Measurements from ENCODE around the gene RFX8. TPM values are rescaled to one million over a fixed set of nuclear protein-coding genes. Genes with fewer than 3 reads are reported as not detected.

The RFX8 gene
- total and polyA plus RNA-seq, 9 of the 15 experiments (the other 6 are each of a cell fraction or from before 2014, with no cell fraction given), result not detected

DNA sequence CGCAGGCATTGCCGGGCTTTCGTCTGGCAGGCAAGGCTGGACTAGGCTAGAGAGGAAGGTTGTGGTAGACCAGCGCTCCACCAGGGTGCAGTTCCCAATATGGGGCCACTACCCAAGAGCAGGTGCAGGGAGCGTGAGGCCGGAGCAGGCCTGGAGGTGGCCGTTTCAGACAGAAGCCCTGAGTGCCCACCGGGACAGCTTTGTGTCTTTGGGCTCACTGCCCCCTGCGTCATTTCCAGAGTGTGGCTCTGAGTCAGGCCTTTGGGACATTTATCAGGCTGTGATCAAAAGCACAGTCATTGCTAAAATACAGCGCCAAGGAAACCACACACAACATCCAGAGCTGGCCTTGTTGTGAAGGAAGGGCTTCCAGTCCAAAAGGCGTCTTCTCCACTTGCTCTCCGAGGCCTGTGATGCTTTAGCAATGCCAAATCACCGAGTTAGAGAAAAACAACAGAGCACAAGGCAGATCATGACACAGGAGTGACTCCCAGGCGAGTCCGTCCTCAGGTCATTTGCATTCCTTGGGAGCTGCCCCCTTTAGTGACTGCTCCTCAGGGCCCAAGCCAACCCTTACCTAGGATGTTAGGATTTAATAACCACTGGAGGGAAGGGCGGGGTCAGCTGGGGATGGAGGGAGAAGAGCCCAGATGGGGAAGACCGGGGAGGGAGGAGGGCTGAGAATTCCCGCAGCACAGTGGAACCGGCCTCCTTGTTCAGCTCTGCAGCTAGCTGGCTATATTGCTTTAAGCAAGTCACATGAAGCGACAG lies 42.3 kb downstream of the RFX8 start:
- ChIA-PET POLR2A (interaction anchor here (0.6 kb wide), 1 partner anchor 10 kb away, joined by 3 read pairs; no protein-coding TSS in a partner anchor), CTCF (ENCODE audit: low intra/inter-chr PET ratio) (no interaction called here)
- no peak overlapping the region for H3K4me3 ChIP-seq
- DNase-seq (ENCODE audit: extremely low read depth in 1 of 4, low spot score in 3 of 4) (peak in 1 of 4 experiments; percentile 9), FAIRE-seq (no peak), ATAC-seq (peak; percentile 43; the same call in 2 of the 3 replicates)
- peaks cover 21 to 46% of the 10 kb centered on the region in 2 experiments; a peak in 4 of 5 replicates for H3K27me3 ChIP-seq (ENCODE audit: control insufficient read depth in 2 of 2, insufficient read depth in 2 of 2, low read length in 2 of 2)
- intact Hi-C loops (cut with micrococcal nuclease) (no loop called here), in situ Hi-C loops (cut with MboI) (no loop called here)
- no peak overlapping the region for H3K4me2 ChIP-seq (ENCODE audit: insufficient read depth, low read length)
- H3K36me3 ChIP-seq (ENCODE audit: control insufficient read depth, insufficient read depth, low read length), result no peaks in the 10 kb centered on the region
- no peak overlapping the region for H3K27ac ChIP-seq (ENCODE audit: extremely low read depth, low read depth, low read length)
- WGBS (ENCODE audit: insufficient coverage, low coverage, missing lambda C conversion rate), result 4% methylated on average over 20 of the region's 20 CpGs
- no peaks in the 10 kb centered on the region for H3K9me3 ChIP-seq (replicated peaks; ENCODE audit: control insufficient read depth, insufficient read depth, low read depth, low read length)
- peaks cover 0 to 3% of the 10 kb centered on the region in 2 experiments; a peak in 1 of 5 replicates for H3K4me1 ChIP-seq (replicated peaks in 1 of 2; ENCODE audit: control insufficient read depth in 2 of 2, insufficient read depth in 2 of 2, low read length in 2 of 2)
- no peak overlapping the region for H3K9ac ChIP-seq (ENCODE audit: insufficient read depth in 1 of 2, low read depth in 2 of 2, low read length in 2 of 2)
- no TSS peak for BruUV-seq (replicated peaks)
- H2AFZ ChIP-seq (ENCODE audit: low read depth, low read length), result no peak overlapping the region
- H4K20me1 ChIP-seq (replicated peaks; ENCODE audit: control insufficient read depth, insufficient read depth, low read length), result peaks cover 9% of the 10 kb centered on the region
- no peaks in the 10 kb centered on the region for H3K9me1 ChIP-seq (ENCODE audit: control insufficient read depth, insufficient read depth, low read length)
- no peaks in the 10 kb centered on the region for H3K79me2 ChIP-seq (ENCODE audit: control insufficient read depth, insufficient read depth, low read length)
- no peak for TF ChIP-seq EP300 (IDR thresholded peaks at IDR 0.05; ENCODE audit: low read length)
- no peak for TF ChIP-seq RNF219 (CRISPR knock-in tag; IDR thresholded peaks at IDR 0.05)
- TF ChIP-seq XRCC3 (IDR thresholded peaks at IDR 0.05), result no peak
- TF ChIP-seq, protein P1, sequence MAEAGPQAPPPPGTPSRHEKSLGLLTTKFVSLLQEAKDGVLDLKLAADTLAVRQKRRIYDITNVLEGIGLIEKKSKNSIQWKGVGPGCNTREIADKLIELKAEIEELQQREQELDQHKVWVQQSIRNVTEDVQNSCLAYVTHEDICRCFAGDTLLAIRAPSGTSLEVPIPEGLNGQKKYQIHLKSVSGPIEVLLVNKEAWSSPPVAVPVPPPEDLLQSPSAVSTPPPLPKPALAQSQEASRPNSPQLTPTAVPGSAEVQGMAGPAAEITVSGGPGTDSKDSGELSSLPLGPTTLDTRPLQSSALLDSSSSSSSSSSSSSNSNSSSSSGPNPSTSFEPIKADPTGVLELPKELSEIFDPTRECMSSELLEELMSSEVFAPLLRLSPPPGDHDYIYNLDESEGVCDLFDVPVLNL (CRISPR knock-in tag; IDR thresholded peaks at IDR 0.05; ENCODE audit: low read depth), result no peak
- no peak for TF ChIP-seq ZNF175 (CRISPR knock-in tag; IDR thresholded peaks at IDR 0.05; ENCODE audit: low read depth)
- peak; percentile 71 for TF ChIP-seq NFE2 (IDR thresholded peaks at IDR 0.05; ENCODE audit: low read depth)
- no peak for TF ChIP-seq RUNX1 (IDR thresholded peaks at IDR 0.05; ENCODE audit: low read depth)
- TF ChIP-seq ZNF77 (CRISPR knock-in tag; IDR thresholded peaks at IDR 0.05), result no peak
- TF ChIP-seq WHSC1 (IDR thresholded peaks at IDR 0.05; ENCODE audit: low read length), result no peak
- TF ChIP-seq, protein P2, sequence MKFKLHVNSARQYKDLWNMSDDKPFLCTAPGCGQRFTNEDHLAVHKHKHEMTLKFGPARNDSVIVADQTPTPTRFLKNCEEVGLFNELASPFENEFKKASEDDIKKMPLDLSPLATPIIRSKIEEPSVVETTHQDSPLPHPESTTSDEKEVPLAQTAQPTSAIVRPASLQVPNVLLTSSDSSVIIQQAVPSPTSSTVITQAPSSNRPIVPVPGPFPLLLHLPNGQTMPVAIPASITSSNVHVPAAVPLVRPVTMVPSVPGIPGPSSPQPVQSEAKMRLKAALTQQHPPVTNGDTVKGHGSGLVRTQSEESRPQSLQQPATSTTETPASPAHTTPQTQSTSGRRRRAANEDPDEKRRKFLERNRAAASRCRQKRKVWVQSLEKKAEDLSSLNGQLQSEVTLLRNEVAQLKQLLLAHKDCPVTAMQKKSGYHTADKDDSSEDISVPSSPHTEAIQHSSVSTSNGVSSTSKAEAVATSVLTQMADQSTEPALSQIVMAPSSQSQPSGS (CRISPR knock-in tag; IDR thresholded peaks at IDR 0.05), result no peak
- no peak for TF ChIP-seq SAP30 (IDR thresholded peaks at IDR 0.05; ENCODE audit: borderline replicate concordance, insufficient read depth, low read depth, low read length, poor library complexity, severe bottlenecking)
- TF ChIP-seq MAFG (tag; conservative IDR thresholded peaks at IDR 0.05), result peak; percentile 59

All from K562 (cell line).